Measurements from ENCODE around the gene FAM200B. TPM values are rescaled to one million over a fixed set of nuclear protein-coding genes. Genes with fewer than 3 reads are reported as not detected.

FAM200B gene
- total RNA-seq, 2 experiments from 2014 or later: 18.5 to 22.1 TPM

DNA sequence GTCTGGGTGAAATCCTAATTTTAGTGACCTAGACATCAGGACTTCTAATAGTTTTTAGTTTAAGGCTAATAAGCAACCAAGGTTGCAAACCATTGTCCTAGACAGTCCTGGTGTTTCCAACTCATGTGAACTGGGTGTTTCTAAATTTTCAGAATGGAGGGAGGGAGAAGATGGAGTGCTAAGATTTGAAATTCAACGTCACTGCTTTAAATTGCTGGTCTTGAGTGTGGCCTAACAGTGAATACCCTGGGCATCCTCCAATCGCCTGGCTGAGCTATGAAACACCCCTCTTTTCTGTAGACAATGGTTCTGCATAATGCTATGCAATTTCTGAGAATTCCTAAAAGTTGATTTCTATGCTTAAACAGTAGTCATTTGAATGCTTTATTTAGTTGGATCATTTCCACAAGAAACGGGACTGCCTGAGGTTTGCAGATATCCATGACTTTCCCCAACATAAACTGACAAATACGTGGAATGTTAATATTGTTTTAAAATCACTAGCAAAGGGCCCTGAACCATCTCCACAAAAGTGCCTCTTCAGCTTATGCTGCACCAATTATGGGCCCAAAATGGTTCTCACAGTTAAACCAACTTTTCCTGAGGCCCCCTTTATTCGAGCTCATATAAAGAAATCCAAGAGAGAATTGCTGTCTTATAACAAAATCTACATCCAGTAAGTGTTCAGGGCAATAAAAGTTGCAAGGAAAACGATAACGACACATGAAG is 27.6 kb upstream of the FAM200B start:
- no peaks in the 10 kb centered on the region for H3K9me3 ChIP-seq (ENCODE audit: control insufficient read depth in 1 of 2, insufficient read depth in 1 of 2, low read length in 2 of 2)
- no peak for ATAC-seq (ENCODE audit: poor library complexity)
- peak overlapping the region; percentile 50 to 58 for H3K27ac ChIP-seq (ENCODE audit: low read depth in 1 of 2, low read length in 2 of 2)
- peaks cover 7% of the 10 kb centered on the region for H3K36me3 Mint-ChIP-seq (ENCODE audit: low read depth)
- intact Hi-C loops (cut with DNase I, micrococcal nuclease): loop anchor here (5.0 to 10.0 kb wide), 5 partner anchors 101 to 1999 kb away; partner anchors contain the start of genes LAP3 (in 1 of the 2) and TAPT1 (in 1 of the 2)
- H3K4me3 Mint-ChIP-seq: peak overlapping the region; percentile 95
- no peaks in the 10 kb centered on the region for H3K27me3 Mint-ChIP-seq
- H3K9me3 Mint-ChIP-seq: no peaks in the 10 kb centered on the region
- no peaks in the 10 kb centered on the region for H3K36me3 ChIP-seq (ENCODE audit: insufficient read depth, low read length)
- DNase-seq: peak in 3 of 14 experiments; percentile 25 to 36 (median 29)
- H3K4me1 Mint-ChIP-seq (ENCODE audit: low read depth): peaks cover 57% of the 10 kb centered on the region
- H3K27me3 ChIP-seq (ENCODE audit: control insufficient read depth in 1 of 2, insufficient read depth in 2 of 2, low read length in 2 of 2): no peaks in the 10 kb centered on the region
- peaks cover 30% of the 10 kb centered on the region for H3K4me1 ChIP-seq (ENCODE audit: insufficient read depth, low read length)
- H3K27ac Mint-ChIP-seq: peak overlapping the region; percentile 90
- CTCF ChIA-PET: interaction anchor here (1.0 to 1.5 kb wide), 2 partner anchors 29 to 53 kb away, joined by 3 to 5 read pairs; no protein-coding TSS in a partner anchor
- TF ChIP-seq, protein P1, sequence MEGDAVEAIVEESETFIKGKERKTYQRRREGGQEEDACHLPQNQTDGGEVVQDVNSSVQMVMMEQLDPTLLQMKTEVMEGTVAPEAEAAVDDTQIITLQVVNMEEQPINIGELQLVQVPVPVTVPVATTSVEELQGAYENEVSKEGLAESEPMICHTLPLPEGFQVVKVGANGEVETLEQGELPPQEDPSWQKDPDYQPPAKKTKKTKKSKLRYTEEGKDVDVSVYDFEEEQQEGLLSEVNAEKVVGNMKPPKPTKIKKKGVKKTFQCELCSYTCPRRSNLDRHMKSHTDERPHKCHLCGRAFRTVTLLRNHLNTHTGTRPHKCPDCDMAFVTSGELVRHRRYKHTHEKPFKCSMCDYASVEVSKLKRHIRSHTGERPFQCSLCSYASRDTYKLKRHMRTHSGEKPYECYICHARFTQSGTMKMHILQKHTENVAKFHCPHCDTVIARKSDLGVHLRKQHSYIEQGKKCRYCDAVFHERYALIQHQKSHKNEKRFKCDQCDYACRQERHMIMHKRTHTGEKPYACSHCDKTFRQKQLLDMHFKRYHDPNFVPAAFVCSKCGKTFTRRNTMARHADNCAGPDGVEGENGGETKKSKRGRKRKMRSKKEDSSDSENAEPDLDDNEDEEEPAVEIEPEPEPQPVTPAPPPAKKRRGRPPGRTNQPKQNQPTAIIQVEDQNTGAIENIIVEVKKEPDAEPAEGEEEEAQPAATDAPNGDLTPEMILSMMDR (IDR thresholded peaks at IDR 0.05): no peak
- POLR2A ChIA-PET: interaction anchor here (0.6 to 4.0 kb wide), 5 partner anchors 28 to 651 kb away, joined by 3 to 42 read pairs (median 3); partner anchors contain the start of genes CD38, CPEB2 and FAM200B
- peak overlapping the region; percentile 89 for H3K4me3 ChIP-seq (ENCODE audit: low read length)

DNA sequence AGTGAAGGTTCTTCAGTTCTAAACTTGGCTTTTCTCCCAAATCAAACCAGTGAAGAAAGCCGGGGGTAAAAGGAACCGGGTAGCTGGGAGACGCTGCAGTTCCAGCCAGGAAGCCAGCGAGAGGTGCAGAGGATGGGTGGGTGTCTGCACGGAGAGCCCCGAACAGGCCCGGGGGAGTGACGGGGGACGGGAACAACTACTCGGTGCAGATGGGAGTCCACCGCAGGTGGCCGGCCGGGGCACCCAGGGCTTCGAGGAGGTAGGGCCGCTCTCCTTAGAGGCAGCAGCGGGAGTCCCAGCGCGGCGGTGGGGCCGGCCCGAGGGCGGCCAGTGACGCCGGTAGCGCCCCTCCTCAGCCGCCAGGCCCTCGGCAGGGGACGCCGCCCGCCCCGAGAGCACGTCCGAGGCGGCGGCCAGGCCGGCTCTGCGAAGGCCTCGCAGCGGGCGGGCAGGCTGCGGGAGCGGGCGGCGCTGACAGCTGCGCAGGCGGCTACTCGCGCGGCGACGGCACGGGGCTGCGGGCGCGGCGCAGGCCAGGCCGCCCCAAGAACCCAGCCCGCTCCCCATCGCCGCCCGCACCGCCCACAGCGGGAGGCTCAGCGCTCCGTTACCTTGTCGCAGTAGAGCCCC is 26.9 kb upstream of the FAM200B start:
- peak overlapping the region; percentile 90 for H3K27ac Mint-ChIP-seq
- H3K4me1 Mint-ChIP-seq (ENCODE audit: low read depth): peaks cover 53% of the 10 kb centered on the region
- DNase-seq (peak in 12 of 14 experiments; percentile 10 to 55 (median 25)), ATAC-seq (ENCODE audit: poor library complexity) (peak; percentile 61)
- Histone ChIP-seq H3K4me1 (ENCODE audit: insufficient read depth, low read length) (peaks cover 26% of the 10 kb centered on the region), H3K4me3 (ENCODE audit: low read length) (peak overlapping the region; percentile 89), H3K27ac (ENCODE audit: low read depth in 1 of 2, low read length in 2 of 2) (peak overlapping the region; percentile 50 to 58), H3K9me3 (ENCODE audit: control insufficient read depth in 1 of 2, insufficient read depth in 1 of 2, low read length in 2 of 2) (no peaks in the 10 kb centered on the region), H3K36me3 (ENCODE audit: insufficient read depth, low read length) (no peaks in the 10 kb centered on the region), H3K27me3 (ENCODE audit: control insufficient read depth in 1 of 2, insufficient read depth in 2 of 2, low read length in 2 of 2) (no peaks in the 10 kb centered on the region)
- H3K9me3 Mint-ChIP-seq: no peaks in the 10 kb centered on the region
- intact Hi-C loops (cut with DNase I, micrococcal nuclease): loop anchor here (1.0 to 10.0 kb wide), 8 partner anchors 27 to 2000 kb away; partner anchors contain the start of genes CPEB2 (in 2 of the 2), FAM200B (in 1 of the 2), LAP3 (in 1 of the 2) and TAPT1 (in 1 of the 2)
- peaks cover 7% of the 10 kb centered on the region for H3K36me3 Mint-ChIP-seq (ENCODE audit: low read depth)
- H3K27me3 Mint-ChIP-seq: no peaks in the 10 kb centered on the region
- ChIA-PET POLR2A (interaction anchor here (0.6 to 4.0 kb wide), 10 partner anchors 24 to 653 kb away, joined by 3 to 42 read pairs (median 4); partner anchors contain the start of genes CD38, CPEB2 and FAM200B), CTCF (interaction anchor here (1.0 to 1.5 kb wide), 3 partner anchors 28 to 423 kb away, joined by 3 to 5 read pairs (median 3); no protein-coding TSS in a partner anchor)
- H3K4me3 Mint-ChIP-seq: peak overlapping the region; percentile 95
- TF ChIP-seq, protein P1 (IDR thresholded peaks at IDR 0.05): no peak
